ENCODE measurements around the gene SH3YL1.

- no peak for TF ChIP-seq CTCF (IDR thresholded peaks at IDR 0.05)
- no peak for TF ChIP-seq EHF (CRISPR knock-in tag; IDR thresholded peaks at IDR 0.05)
- no peak for TF ChIP-seq POLR2A (IDR thresholded peaks at IDR 0.05; ENCODE audit: low read length)
- no peak for TF ChIP-seq RAD21 (conservative IDR thresholded peaks at IDR 0.05 in 1 of 2, IDR thresholded peaks at IDR 0.05 in 1 of 2)
- TF ChIP-seq HEYL (CRISPR knock-in tag; IDR thresholded peaks at IDR 0.05), result no peak
- TF ChIP-seq HDAC2 (IDR thresholded peaks at IDR 0.05), result no peak
- no peak for TF ChIP-seq POLR2AphosphoS2 (conservative IDR thresholded peaks at IDR 0.05; ENCODE audit: low read length)
- no peak for TF ChIP-seq MAZ (IDR thresholded peaks at IDR 0.05; ENCODE audit: borderline replicate concordance, low read depth, low read length)
- no peak for TF ChIP-seq EP300 (IDR thresholded peaks at IDR 0.05)
- TF ChIP-seq ZSCAN20 (CRISPR knock-in tag; IDR thresholded peaks at IDR 0.05), result no peak
- no peak for TF ChIP-seq JUNB (IDR thresholded peaks at IDR 0.05)
- no peak for TF ChIP-seq CEBPB (IDR thresholded peaks at IDR 0.05)
- TF ChIP-seq MAX (IDR thresholded peaks at IDR 0.05), result no peak
Observed at GRCh38 chr2:223451-223850, 40.4 kb downstream of the SH3YL1 start.
